ENCODE measurements around the gene CEP72.
A peak's percentile ranks its signal among the peaks of the same experiment; 100 is the strongest.
"Not testable (repeated sequence)": the region's sequence is repeated elsewhere in the genome, so short reads cannot be mapped to it uniquely, and the experiment has no call there.

The CEP72 gene

GRCh38 chr5:684751-685216 is 72.6 kb downstream of the CEP72 start:
- DNase-seq (no peak), ATAC-seq (no peak)
- no peak overlapping the region for H3K4me3 Mint-ChIP-seq
- no peaks in the 10 kb centered on the region for H3K36me3 Mint-ChIP-seq (ENCODE audit: low read depth)
- H3K27me3 Mint-ChIP-seq, result peaks cover 1% of the 10 kb centered on the region
- no peaks in the 10 kb centered on the region for H3K9me3 Mint-ChIP-seq
- no peak overlapping the region for H3K27ac Mint-ChIP-seq
- no peaks in the 10 kb centered on the region for H3K4me1 Mint-ChIP-seq

GRCh38 chr5:685262-686171 is 73.4 kb downstream of the CEP72 start:
- Mint-ChIP-seq H3K27ac (no peak overlapping the region), H3K27me3 (peaks cover 1% of the 10 kb centered on the region), H3K4me3 (no peak overlapping the region), H3K36me3 (ENCODE audit: low read depth) (no peaks in the 10 kb centered on the region), H3K9me3 (no peaks in the 10 kb centered on the region), H3K4me1 (no peaks in the 10 kb centered on the region)
- ATAC-seq, result no peak
- no peak for DNase-seq

- H3K27ac Mint-ChIP-seq; H3K27me3 Mint-ChIP-seq; H3K4me1 Mint-ChIP-seq; H3K9me3 Mint-ChIP-seq; ATAC-seq; DNase-seq; H3K4me3 Mint-ChIP-seq; H3K36me3 Mint-ChIP-seq (ENCODE audit: low read depth): not testable (repeated sequence)
Measured at GRCh38 chr5:686172-686523, 74.0 kb downstream of the CEP72 start.

GRCh38 chr5:686936-687335 is 74.8 kb downstream of the CEP72 start:
- DNase-seq; H3K27me3 Mint-ChIP-seq; H3K27ac Mint-ChIP-seq; H3K4me3 Mint-ChIP-seq; ATAC-seq; H3K4me1 Mint-ChIP-seq; H3K36me3 Mint-ChIP-seq (ENCODE audit: low read depth); H3K9me3 Mint-ChIP-seq: not testable (repeated sequence)

- not testable (repeated sequence) for ATAC-seq; H3K36me3 Mint-ChIP-seq (ENCODE audit: low read depth); DNase-seq; H3K4me1 Mint-ChIP-seq; H3K27ac Mint-ChIP-seq; H3K4me3 Mint-ChIP-seq; H3K9me3 Mint-ChIP-seq; H3K27me3 Mint-ChIP-seq
Measured at GRCh38 chr5:688348-689010, 76.3 kb downstream of the CEP72 start.

GRCh38 chr5:690293-690692 is 78.2 kb downstream of the CEP72 start:
- DNase-seq; H3K27ac Mint-ChIP-seq; H3K4me1 Mint-ChIP-seq; H3K36me3 Mint-ChIP-seq (ENCODE audit: low read depth); H3K27me3 Mint-ChIP-seq; ATAC-seq; H3K4me3 Mint-ChIP-seq; H3K9me3 Mint-ChIP-seq: not testable (repeated sequence)

- H3K27me3 Mint-ChIP-seq; H3K9me3 Mint-ChIP-seq; H3K36me3 Mint-ChIP-seq (ENCODE audit: low read depth); H3K27ac Mint-ChIP-seq; ATAC-seq; H3K4me3 Mint-ChIP-seq; DNase-seq; H3K4me1 Mint-ChIP-seq: not testable (repeated sequence)
Measured at GRCh38 chr5:691049-691448, 78.9 kb downstream of the CEP72 start.

- DNase-seq (no peak), ATAC-seq (no peak)
- Mint-ChIP-seq H3K36me3 (ENCODE audit: low read depth) (no peaks in the 10 kb centered on the region), H3K27me3 (peaks cover 2% of the 10 kb centered on the region), H3K9me3 (no peaks in the 10 kb centered on the region), H3K27ac (no peak overlapping the region), H3K4me3 (no peak overlapping the region), H3K4me1 (no peaks in the 10 kb centered on the region)
Measured at GRCh38 chr5:691817-692528, 79.8 kb downstream of the CEP72 start.

GRCh38 chr5:692529-693041 is 80.4 kb downstream of the CEP72 start:
- H3K9me3 Mint-ChIP-seq; H3K4me1 Mint-ChIP-seq; DNase-seq; H3K36me3 Mint-ChIP-seq (ENCODE audit: low read depth); H3K27ac Mint-ChIP-seq; ATAC-seq; H3K4me3 Mint-ChIP-seq; H3K27me3 Mint-ChIP-seq: not testable (repeated sequence)

- not testable (repeated sequence) for H3K4me1 Mint-ChIP-seq; H3K27me3 Mint-ChIP-seq; H3K27ac Mint-ChIP-seq; H3K4me3 Mint-ChIP-seq; H3K9me3 Mint-ChIP-seq; H3K36me3 Mint-ChIP-seq (ENCODE audit: low read depth)
- DNase-seq (peak; percentile 86), ATAC-seq (peak; percentile 86)
Measured at GRCh38 chr5:693271-694041, 81.3 kb downstream of the CEP72 start, which contains the start of gene TPPP. TSS of gene TPPP (minus strand) at chr5:693352. CDS start at chr5:678060, 15,292 bp downstream.

GRCh38 chr5:694042-694431 is 81.9 kb downstream of the CEP72 start:
- not testable (repeated sequence) for ATAC-seq; H3K27me3 Mint-ChIP-seq; H3K9me3 Mint-ChIP-seq; H3K27ac Mint-ChIP-seq; H3K36me3 Mint-ChIP-seq (ENCODE audit: low read depth); H3K4me3 Mint-ChIP-seq; H3K4me1 Mint-ChIP-seq; DNase-seq

- not testable (repeated sequence) for DNase-seq; H3K4me1 Mint-ChIP-seq; ATAC-seq; H3K27ac Mint-ChIP-seq; H3K27me3 Mint-ChIP-seq; H3K36me3 Mint-ChIP-seq (ENCODE audit: low read depth); H3K4me3 Mint-ChIP-seq; H3K9me3 Mint-ChIP-seq
Measured at GRCh38 chr5:695475-695874, 83.3 kb downstream of the CEP72 start.

GRCh38 chr5:696191-696590 is 84.1 kb downstream of the CEP72 start:
- not testable (repeated sequence) for H3K9me3 Mint-ChIP-seq; H3K27ac Mint-ChIP-seq; H3K4me1 Mint-ChIP-seq; H3K27me3 Mint-ChIP-seq; H3K4me3 Mint-ChIP-seq; ATAC-seq; H3K36me3 Mint-ChIP-seq (ENCODE audit: low read depth); DNase-seq
